PC-3 (cell line): ENCODE measurements around the gene TMEM37. TPM values are rescaled to one million over a fixed set of nuclear protein-coding genes. Genes with fewer than 3 reads are reported as not detected.

Source experiments
- ATAC-seq: fragments of 200-7000 bp; cut with Tn5 transposase; 2 replicates; pipeline ENCODE4 v1.9.1; 2020; ENCODE audit warnings: mild to moderate bottlenecking, moderate library complexity
- BruUV-seq: library from RNA; stranded (reverse); fragments of 400-500 nt; replicated peaks from 2 replicates; lab custom pipeline; 2021; lab: Mats Ljungman, UMichigan
- CTCF ChIA-PET: fragments of 300-600 bp; sonication (Branson Sonifier 250); formaldehyde crosslinking; loops from one replicate; lab custom pipeline; 2022; ENCODE audit warnings: antibody characterized with exemption; lab: Charles Lee
- POLR2A ChIA-PET: fragments of 300-600 bp; sonication (Branson Sonifier 250); formaldehyde crosslinking; loops from one replicate; lab custom pipeline; 2022; ENCODE audit warnings: antibody characterized with exemption; ENCODE audit not compliant: unreplicated experiment; lab: Charles Lee
- DNase-seq: peaks from one replicate; pipeline ENCODE4 v3.0.0-alpha.2; 2015
- H2AFZ ChIP-seq: fragments of 300-600 bp; sonication (generic); 2 replicates; pipeline ENCODE4 v1.6.0; 2016; ENCODE audit warnings: antibody characterized with exemption, low read length
- H3F3A ChIP-seq: fragments of 300-600 bp; sonication (generic); one replicate; pipeline ENCODE4 v1.6.0; 2017; ENCODE audit warnings: antibody characterized with exemption, low read length, control low read depth, mild to moderate bottlenecking; ENCODE audit not compliant: unreplicated experiment
- H3K27ac ChIP-seq: fragments of 300-600 bp; sonication (generic); 2 replicates; pipeline ENCODE4 v1.5.1; 2016; ENCODE audit warnings: mild to moderate bottlenecking, low read length
- H3K27me3 ChIP-seq: fragments of 300-600 bp; sonication (generic); 2 replicates; pipeline ENCODE4 v1.6.1; 2016; ENCODE audit warnings: low read length, mixed read lengths
- H3K36me3 ChIP-seq: fragments of 300-600 bp; sonication (generic); 2 replicates; pipeline ENCODE4 v1.6.1; 2016; ENCODE audit warnings: low read depth, mixed run types, low read length, mixed read lengths
- H3K4me1 ChIP-seq: fragments of 300-600 bp; sonication (generic); 2 replicates; pipeline ENCODE4 v1.5.1; 2016; ENCODE audit warnings: low read length; ENCODE audit not compliant: insufficient read depth
- H3K4me2 ChIP-seq: fragments of 300-600 bp; sonication (generic); 2 replicates; pipeline ENCODE4 v1.6.0; 2016; ENCODE audit warnings: low read length
- H3K4me3 ChIP-seq: fragments of 300-600 bp; sonication (generic); 2 replicates; pipeline ENCODE4 v1.5.1; 2016; ENCODE audit warnings: mild to moderate bottlenecking, low read length, mixed read lengths
- H3K79me2 ChIP-seq: fragments of 300-600 bp; sonication (generic); 2 replicates; pipeline ENCODE4 v1.6.1; 2017; ENCODE audit warnings: low read length, mixed read lengths
- H3K9ac ChIP-seq: fragments of 300-600 bp; sonication (generic); 2 replicates; pipeline ENCODE4 v1.6.0; 2016; ENCODE audit warnings: mild to moderate bottlenecking, low read length
- H3K9me2 ChIP-seq: fragments of 300-600 bp; sonication (generic); replicated peaks from 2 replicates; pipeline ENCODE4 v1.6.1; 2016; ENCODE audit warnings: mixed run types, low read length, mixed read lengths
- H3K9me3 ChIP-seq: fragments of 300-600 bp; sonication (generic); 2 replicates; pipeline ENCODE4 v1.6.1; 2016; ENCODE audit warnings: low read length, mixed read lengths
- H4K20me1 ChIP-seq: fragments of 300-600 bp; sonication (generic); 2 replicates; pipeline ENCODE4 v1.6.1; 2016; ENCODE audit warnings: low read length, mixed read lengths
- EZH2 ChIP-seq: fragments of 300-600 bp; sonication (generic); IDR thresholded peaks from one replicate; pipeline ENCODE4 v1.6.1; 2017; ENCODE audit warnings: antibody characterized with exemption, mild to moderate bottlenecking, low read length; ENCODE audit not compliant: unreplicated experiment
- EZH2phosphoT487 ChIP-seq: fragments of 300-600 bp; sonication (generic); IDR thresholded peaks from 2 replicates; pipeline ENCODE4 v1.6.1; 2018; ENCODE audit warnings: mild to moderate bottlenecking, antibody characterized with exemption, low read length, borderline replicate concordance
- intact Hi-C: fragments of 100-400 bp; cut with micrococcal nuclease; formaldehyde crosslinking; loops from 2 replicates; pipeline ENCODE4 v1.9.0; 2023
- total RNA-seq: library from RNA; depleted of rRNA; stranded (reverse); fragments of >200 nt; gene quantifications from 2 replicates; pipeline ENCODE4 v1.2.3, GENCODE V29; 2014
- TF ChIP-seq, protein P1 (sequence below): fragments of 300-600 bp; sonication (generic); conservative IDR thresholded peaks from 2 replicates; pipeline ENCODE4 v1.5.1; 2017; ENCODE audit warnings: antibody characterized with exemption, low read depth, mild to moderate bottlenecking, low read length

Gene TMEM37
- total RNA-seq, 1 experiment from 2014 or later, result 0.26 TPM

DNA sequence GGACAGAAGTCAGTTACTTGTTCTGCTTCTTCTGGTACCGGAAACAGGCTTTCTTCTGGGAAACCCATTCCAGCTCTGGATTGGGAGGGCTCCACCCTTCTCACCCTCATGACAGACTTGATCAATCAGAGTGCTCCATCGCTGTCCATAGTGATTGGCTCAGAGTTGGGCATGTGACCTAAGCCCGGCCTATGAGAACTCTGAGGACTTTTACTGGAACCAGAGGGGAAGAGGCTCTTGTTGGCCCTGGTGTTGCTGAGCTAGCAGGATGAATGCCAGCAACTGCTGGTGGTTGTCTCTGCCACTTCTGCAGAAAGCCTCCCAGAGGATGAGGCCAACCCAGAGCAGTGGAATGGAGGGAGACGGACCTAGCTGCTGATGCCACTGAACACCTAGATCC lies 33.3 kb downstream of the TMEM37 start:
- no peaks in the 10 kb centered on the region for H3K36me3 ChIP-seq
- no peak overlapping the region for H3K4me3 ChIP-seq
- POLR2A ChIA-PET, result no interaction called here
- CTCF ChIA-PET, result no interaction called here
- BruUV-seq, result no TSS peak
- H3K79me2 ChIP-seq, result no peaks in the 10 kb centered on the region
- intact Hi-C loops, result no loop called here
- H3K9me2 ChIP-seq, result no peaks in the 10 kb centered on the region
- no peak for ATAC-seq
- TF ChIP-seq, protein P1, sequence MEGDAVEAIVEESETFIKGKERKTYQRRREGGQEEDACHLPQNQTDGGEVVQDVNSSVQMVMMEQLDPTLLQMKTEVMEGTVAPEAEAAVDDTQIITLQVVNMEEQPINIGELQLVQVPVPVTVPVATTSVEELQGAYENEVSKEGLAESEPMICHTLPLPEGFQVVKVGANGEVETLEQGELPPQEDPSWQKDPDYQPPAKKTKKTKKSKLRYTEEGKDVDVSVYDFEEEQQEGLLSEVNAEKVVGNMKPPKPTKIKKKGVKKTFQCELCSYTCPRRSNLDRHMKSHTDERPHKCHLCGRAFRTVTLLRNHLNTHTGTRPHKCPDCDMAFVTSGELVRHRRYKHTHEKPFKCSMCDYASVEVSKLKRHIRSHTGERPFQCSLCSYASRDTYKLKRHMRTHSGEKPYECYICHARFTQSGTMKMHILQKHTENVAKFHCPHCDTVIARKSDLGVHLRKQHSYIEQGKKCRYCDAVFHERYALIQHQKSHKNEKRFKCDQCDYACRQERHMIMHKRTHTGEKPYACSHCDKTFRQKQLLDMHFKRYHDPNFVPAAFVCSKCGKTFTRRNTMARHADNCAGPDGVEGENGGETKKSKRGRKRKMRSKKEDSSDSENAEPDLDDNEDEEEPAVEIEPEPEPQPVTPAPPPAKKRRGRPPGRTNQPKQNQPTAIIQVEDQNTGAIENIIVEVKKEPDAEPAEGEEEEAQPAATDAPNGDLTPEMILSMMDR, result no peak
- TF ChIP-seq EZH2phosphoT487 (no peak), EZH2 (no peak)
- H3K9me3 ChIP-seq, result no peaks in the 10 kb centered on the region
- no peaks in the 10 kb centered on the region for H4K20me1 ChIP-seq
- peaks cover 10% of the 10 kb centered on the region for H3K4me1 ChIP-seq
- no peaks in the 10 kb centered on the region for H3K27me3 ChIP-seq
- no peak overlapping the region for H3K9ac ChIP-seq
- H2AFZ ChIP-seq, result no peak overlapping the region
- DNase-seq, result no peak
- H3K4me2 ChIP-seq, result no peak overlapping the region
- H3F3A ChIP-seq, result no peaks in the 10 kb centered on the region
- H3K27ac ChIP-seq, result no peak overlapping the region

DNA sequence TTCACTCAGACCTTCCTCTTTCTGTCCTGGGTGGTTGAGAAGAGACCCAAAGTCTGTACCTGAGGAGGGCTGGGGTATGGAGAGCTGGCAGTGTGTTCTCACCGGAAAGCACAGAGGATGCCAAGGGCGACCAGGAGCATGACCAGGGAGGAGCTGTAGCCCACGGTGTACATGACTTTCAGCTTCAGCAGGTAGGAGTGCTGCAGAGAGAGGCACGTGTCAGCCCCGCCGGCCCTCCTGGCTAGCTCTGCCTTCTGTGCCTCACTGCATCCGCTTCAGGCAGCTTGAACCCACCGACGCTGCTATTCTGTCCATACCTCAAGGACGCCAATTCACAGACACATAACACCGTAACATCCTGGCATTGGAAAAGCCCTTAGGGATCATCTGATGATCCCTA lies 34.0 kb downstream of the TMEM37 start:
- intact Hi-C loops, result no loop called here
- ChIA-PET POLR2A (no interaction called here), CTCF (no interaction called here)
- H3K79me2 ChIP-seq, result no peaks in the 10 kb centered on the region
- H2AFZ ChIP-seq, result no peak overlapping the region
- DNase-seq (no peak), ATAC-seq (no peak)
- H3K9me3 ChIP-seq, result no peaks in the 10 kb centered on the region
- no peak overlapping the region for H3K9ac ChIP-seq
- no peaks in the 10 kb centered on the region for H3K27me3 ChIP-seq
- no peak for TF ChIP-seq EZH2
- TF ChIP-seq EZH2phosphoT487, result no peak
- TF ChIP-seq, protein P1, result no peak
- no peaks in the 10 kb centered on the region for H4K20me1 ChIP-seq
- H3K36me3 ChIP-seq, result no peaks in the 10 kb centered on the region
- no peaks in the 10 kb centered on the region for H3F3A ChIP-seq
- H3K4me3 ChIP-seq, result no peak overlapping the region
- H3K9me2 ChIP-seq, result no peaks in the 10 kb centered on the region
- H3K4me2 ChIP-seq, result no peak overlapping the region
- no peak overlapping the region for H3K27ac ChIP-seq
- BruUV-seq, result no TSS peak
- peaks cover 10% of the 10 kb centered on the region for H3K4me1 ChIP-seq

DNA sequence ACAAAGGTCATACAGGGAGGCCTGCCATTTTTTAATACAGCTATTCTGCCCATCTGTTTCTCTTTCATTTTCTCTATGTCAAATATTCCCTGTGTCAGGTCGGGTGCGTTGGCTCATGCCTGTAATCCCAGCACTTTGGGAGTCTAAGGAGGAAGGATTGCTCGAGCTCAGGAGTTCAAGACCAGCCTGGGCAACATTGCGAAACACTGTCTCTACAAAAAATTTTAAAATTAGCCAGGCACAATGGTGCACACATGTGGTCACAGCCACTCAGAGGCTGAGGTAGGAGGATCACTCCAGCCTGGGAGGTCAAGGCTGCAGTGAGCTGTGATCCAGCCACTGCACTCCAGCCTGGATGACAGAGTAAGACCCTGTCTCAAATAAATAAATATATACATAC lies 34.7 kb downstream of the TMEM37 start:
- Histone ChIP-seq H3K36me3 (no peaks in the 10 kb centered on the region), H3F3A (no peaks in the 10 kb centered on the region), H3K27ac (no peak overlapping the region), H3K4me2 (no peak overlapping the region), H3K4me3 (no peak overlapping the region), H3K9me2 (no peaks in the 10 kb centered on the region), H3K27me3 (no peaks in the 10 kb centered on the region), H2AFZ (no peak overlapping the region), H3K4me1 (peaks cover 10% of the 10 kb centered on the region), H4K20me1 (no peaks in the 10 kb centered on the region), H3K9me3 (no peaks in the 10 kb centered on the region), H3K9ac (no peak overlapping the region), H3K79me2 (no peaks in the 10 kb centered on the region)
- ATAC-seq (no peak), DNase-seq (no peak)
- BruUV-seq, result no TSS peak
- CTCF ChIA-PET, result no interaction called here
- intact Hi-C loops, result no loop called here
- POLR2A ChIA-PET, result no interaction called here
- no peak for TF ChIP-seq EZH2
- TF ChIP-seq, protein P1, result no peak
